K562 (cell line): ENCODE data around the gene LDLRAD3. TPM values are rescaled to one million over a fixed set of nuclear protein-coding genes. Genes with fewer than 3 reads are reported as not detected.

Experiments
- FOXJ3 ChIP-seq: sonication (generic); formaldehyde crosslinking; IDR thresholded peaks from 2 replicates; pipeline ENCODE4 v1.4.0; 2020; ENCODE audit warnings: mild to moderate bottlenecking, missing genetic modification reagents
- FOXP1 ChIP-seq: sonication (generic); formaldehyde crosslinking; IDR thresholded peaks from 2 replicates; pipeline ENCODE4 v1.8.0; 2022; ENCODE audit warnings: mild to moderate bottlenecking, missing genetic modification reagents
- GATA2 ChIP-seq: sonication (generic); formaldehyde crosslinking; IDR thresholded peaks from 2 replicates; pipeline ENCODE4 v1.4.0; 2020; ENCODE audit warnings: mild to moderate bottlenecking, missing genetic modification reagents
- GTF2F1 ChIP-seq: IDR thresholded peaks from 2 replicates; pipeline ENCODE4 v1.6.1; 2011; ENCODE audit warnings: low read depth, low read length, improper control_type of control experiment
- HNRNPLL ChIP-seq: fragments of 200-400 bp; formaldehyde crosslinking; IDR thresholded peaks from 2 replicates; pipeline ENCODE4 v1.6.1; 2017; ENCODE audit warnings: low read length, low read depth, mild to moderate bottlenecking; ENCODE audit not compliant: poor library complexity, severe bottlenecking
- KAT7 ChIP-seq: sonication (generic); formaldehyde crosslinking; IDR thresholded peaks from 2 replicates; pipeline ENCODE4 v1.8.0; 2022; ENCODE audit warnings: missing genetic modification reagents, mild to moderate bottlenecking, borderline replicate concordance
- KDM5B ChIP-seq: fragments of 200-600 bp; sonication (generic); IDR thresholded peaks from 2 replicates; pipeline ENCODE4 v1.6.1; 2012; ENCODE audit warnings: low read depth, mild to moderate bottlenecking, moderate library complexity, low read length, control low read depth, inconsistent platforms; ENCODE audit not compliant: insufficient replicate concordance
- MCM7 ChIP-seq, 2 experiments: fragments of 450-650 bp; IDR thresholded peaks; 2 replicates each; pipeline ENCODE4 v1.6.1; 2016 to 2018
- MED1 ChIP-seq: sonication (generic); formaldehyde crosslinking; IDR thresholded peaks from 2 replicates; pipeline ENCODE4 v1.8.1; 2023; ENCODE audit warnings: missing genetic modification reagents, borderline replicate concordance
- NFE2 ChIP-seq: IDR thresholded peaks from 2 replicates; pipeline ENCODE4 v1.6.1; 2014; ENCODE audit warnings: antibody characterized with exemption, low read depth
- PCBP1 ChIP-seq: fragments of 200-400 bp; formaldehyde crosslinking; IDR thresholded peaks from 2 replicates; pipeline ENCODE4 v1.6.1; 2018; ENCODE audit warnings: mild to moderate bottlenecking, low read depth, low read length; ENCODE audit not compliant: poor library complexity, severe bottlenecking
- PHF21A ChIP-seq: fragments of 450-650 bp; IDR thresholded peaks from 2 replicates; pipeline ENCODE4 v1.6.1; 2017; ENCODE audit warnings: low read depth, borderline replicate concordance
- POLR2G ChIP-seq: fragments of 200-400 bp; formaldehyde crosslinking; IDR thresholded peaks from 2 replicates; pipeline ENCODE4 v1.6.1; 2017; ENCODE audit warnings: low read depth, mild to moderate bottlenecking, antibody characterized with exemption, low read length, moderate library complexity
- SAFB ChIP-seq: fragments of 200-400 bp; formaldehyde crosslinking; IDR thresholded peaks from 2 replicates; pipeline ENCODE4 v1.6.1; 2017; ENCODE audit warnings: low read depth, low read length, borderline replicate concordance
- SIN3B ChIP-seq: fragments of 450-650 bp; IDR thresholded peaks from 2 replicates; pipeline ENCODE4 v1.6.1; 2017; ENCODE audit warnings: low read depth, mild to moderate bottlenecking, moderate library complexity
- SMARCB1 ChIP-seq: IDR thresholded peaks from 2 replicates; pipeline ENCODE4 v1.6.1; 2011; ENCODE audit warnings: improper control_type of control experiment, low read depth; ENCODE audit not compliant: insufficient read length
- SP1 ChIP-seq: sonication (generic); formaldehyde crosslinking; IDR thresholded peaks from 2 replicates; pipeline ENCODE4 v1.8.1; 2022; ENCODE audit warnings: mild to moderate bottlenecking, missing genetic modification reagents
- ZNF165 ChIP-seq: fragments of 250-450 bp; sonication (Bioruptor Pico); IDR thresholded peaks from 2 replicates; pipeline ENCODE4 v1.4.0; 2020; ENCODE audit warnings: borderline replicate concordance
- ZNF707 ChIP-seq: fragments of 250-450 bp; sonication (Bioruptor Pico); conservative IDR thresholded peaks from 2 replicates; pipeline ENCODE4 v1.8.0; 2022; ENCODE audit warnings: inconsistent platforms, mild to moderate bottlenecking, moderate library complexity
- ZNF785 ChIP-seq: fragments of 250-450 bp; sonication (Bioruptor Pico); IDR thresholded peaks from 2 replicates; pipeline ENCODE4 v1.4.0; 2020; ENCODE audit warnings: mild to moderate bottlenecking
- polyA plus RNA-seq, 8 experiments: library from polyadenylated mRNA; depleted of rRNA in 4 of 8; stranded (reverse) in 5 of 8; unstranded in 3 of 8; fragments of >200 nt; fragmentation: Nextera tagmentation in 2 of 8; fragmentation: Illumina TruSeq in 1 of 8; extraction: Ambion mirVana in 2 of 8; extraction: Trizol in 1 of 8; gene quantifications; 2 replicates each; pipeline versions ENCODE4 v1.2.1 to v1.2.3, GENCODE V29; 2011 to 2014; ENCODE audit warnings: inconsistent platforms in 1 of 8, missing spikeins in 1 of 8
- total RNA-seq, 7 experiments: library from RNA; depleted of rRNA in 6 of 7; stranded (reverse); fragments of >200 nt in 6 of 7; fragmentation: Illumina TruSeq in 2 of 7; extraction: Trizol in 2 of 7; gene quantifications; 2 replicates each; pipeline versions ENCODE4 v1.2.1 to v1.2.3, GENCODE V29; 2011 to 2021; ENCODE audit warnings: low replicate concordance in 1 of 7
- TF ChIP-seq, protein P1 (sequence below): IDR thresholded peaks from 3 replicates; pipeline ENCODE4 v1.6.1; 2011; ENCODE audit warnings: borderline replicate concordance, mild to moderate bottlenecking; ENCODE audit not compliant: insufficient read length, insufficient read depth
- TF ChIP-seq, protein P2 (sequence below): fragments of 450-650 bp; formaldehyde crosslinking; IDR thresholded peaks from 2 replicates; pipeline ENCODE4 v1.4.0; 2022; ENCODE audit warnings: missing genetic modification characterization
- TF ChIP-seq, protein P3 (sequence below): fragments of 450-650 bp; IDR thresholded peaks from one replicate; pipeline ENCODE4 v1.6.1; 2018; ENCODE audit warnings: mild to moderate bottlenecking, moderate library complexity; ENCODE audit not compliant: partially characterized antibody

Gene LDLRAD3
- total and polyA plus RNA-seq, 9 of the 15 experiments (the other 6 are each of a cell fraction or from before 2014, with no cell fraction given), result 0.73 to 7.2 (median 3.5) TPM

DNA sequence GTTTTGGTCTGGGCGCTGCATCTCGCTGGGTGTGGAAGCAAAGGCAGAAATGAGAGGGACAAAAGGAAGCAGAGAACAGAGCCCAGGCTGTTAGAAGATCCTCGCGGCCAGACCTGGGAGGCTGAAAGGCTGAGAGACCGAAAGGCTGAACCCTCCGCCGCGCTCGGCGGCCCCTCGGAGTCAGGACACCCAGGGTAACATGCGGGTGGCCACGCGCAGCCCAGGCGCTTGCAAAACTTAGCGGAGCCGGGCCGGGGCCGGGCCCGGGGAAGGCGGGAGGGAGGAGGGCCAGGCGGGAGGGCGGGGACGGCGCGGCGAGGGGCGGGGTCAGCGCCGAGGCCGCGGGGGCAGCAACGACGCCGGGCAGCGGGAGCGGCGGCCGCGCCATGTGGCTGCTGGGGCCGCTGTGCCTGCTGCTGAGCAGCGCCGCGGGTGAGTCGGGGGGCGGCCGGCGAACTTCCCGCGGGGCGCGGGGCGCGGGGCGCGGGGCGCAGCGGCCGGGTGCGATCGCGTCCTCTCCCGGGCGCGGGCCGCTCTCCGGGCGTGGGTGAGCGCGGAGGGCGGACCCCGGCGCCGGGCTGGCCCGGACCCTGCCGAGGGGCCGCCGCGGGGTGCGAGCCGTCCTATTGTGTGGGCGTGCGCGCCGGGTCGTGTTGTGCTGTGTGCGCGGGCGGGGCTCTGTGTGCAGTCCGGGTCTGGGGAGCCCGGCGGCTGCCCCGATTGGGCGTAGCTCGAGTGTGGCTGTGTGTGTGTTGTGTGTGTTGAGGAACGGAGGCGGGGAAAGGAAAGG, at the start of gene LDLRAD3 (continued):
- no peak for TF ChIP-seq SMARCB1
- TF ChIP-seq KDM5B, result no peak
- TF ChIP-seq KAT7 (CRISPR knock-in tag), result no peak
- TF ChIP-seq PHF21A, result peak; percentile 62; the same call in 1 of the 2 replicates
- TF ChIP-seq ZNF165 (CRISPR knock-in tag), result no peak
- no peak for TF ChIP-seq FOXP1 (CRISPR knock-in tag)
- no peak for TF ChIP-seq FOXJ3 (CRISPR knock-in tag)
- no peak for TF ChIP-seq MCM7 (IDR thresholded peaks at IDR 0.05)
- TF ChIP-seq POLR2G, result peak; percentile 51; the same call in 1 of the 2 replicates
- no peak for TF ChIP-seq HNRNPLL
- TF ChIP-seq, protein P1, sequence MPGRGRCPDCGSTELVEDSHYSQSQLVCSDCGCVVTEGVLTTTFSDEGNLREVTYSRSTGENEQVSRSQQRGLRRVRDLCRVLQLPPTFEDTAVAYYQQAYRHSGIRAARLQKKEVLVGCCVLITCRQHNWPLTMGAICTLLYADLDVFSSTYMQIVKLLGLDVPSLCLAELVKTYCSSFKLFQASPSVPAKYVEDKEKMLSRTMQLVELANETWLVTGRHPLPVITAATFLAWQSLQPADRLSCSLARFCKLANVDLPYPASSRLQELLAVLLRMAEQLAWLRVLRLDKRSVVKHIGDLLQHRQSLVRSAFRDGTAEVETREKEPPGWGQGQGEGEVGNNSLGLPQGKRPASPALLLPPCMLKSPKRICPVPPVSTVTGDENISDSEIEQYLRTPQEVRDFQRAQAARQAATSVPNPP, result no peak
- TF ChIP-seq SP1 (CRISPR knock-in tag), result no peak
- no peak for TF ChIP-seq PCBP1
- no peak for TF ChIP-seq GTF2F1
- TF ChIP-seq MED1 (CRISPR knock-in tag), result no peak
- no peak for TF ChIP-seq GATA2 (CRISPR knock-in tag)
- no peak for TF ChIP-seq NFE2
- no peak for TF ChIP-seq SAFB
- TF ChIP-seq, protein P2, sequence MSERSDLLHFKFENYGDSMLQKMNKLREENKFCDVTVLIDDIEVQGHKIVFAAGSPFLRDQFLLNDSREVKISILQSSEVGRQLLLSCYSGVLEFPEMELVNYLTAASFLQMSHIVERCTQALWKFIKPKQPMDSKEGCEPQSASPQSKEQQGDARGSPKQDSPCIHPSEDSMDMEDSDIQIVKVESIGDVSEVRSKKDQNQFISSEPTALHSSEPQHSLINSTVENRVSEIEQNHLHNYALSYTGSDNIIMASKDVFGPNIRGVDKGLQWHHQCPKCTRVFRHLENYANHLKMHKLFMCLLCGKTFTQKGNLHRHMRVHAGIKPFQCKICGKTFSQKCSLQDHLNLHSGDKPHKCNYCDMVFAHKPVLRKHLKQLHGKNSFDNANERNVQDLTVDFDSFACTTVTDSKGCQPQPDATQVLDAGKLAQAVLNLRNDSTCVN, result no peak
- TF ChIP-seq SIN3B, result no peak; the same call in 1 of the 2 replicates
- no peak for TF ChIP-seq ZNF785 (CRISPR knock-in tag)
- TF ChIP-seq, protein P3, sequence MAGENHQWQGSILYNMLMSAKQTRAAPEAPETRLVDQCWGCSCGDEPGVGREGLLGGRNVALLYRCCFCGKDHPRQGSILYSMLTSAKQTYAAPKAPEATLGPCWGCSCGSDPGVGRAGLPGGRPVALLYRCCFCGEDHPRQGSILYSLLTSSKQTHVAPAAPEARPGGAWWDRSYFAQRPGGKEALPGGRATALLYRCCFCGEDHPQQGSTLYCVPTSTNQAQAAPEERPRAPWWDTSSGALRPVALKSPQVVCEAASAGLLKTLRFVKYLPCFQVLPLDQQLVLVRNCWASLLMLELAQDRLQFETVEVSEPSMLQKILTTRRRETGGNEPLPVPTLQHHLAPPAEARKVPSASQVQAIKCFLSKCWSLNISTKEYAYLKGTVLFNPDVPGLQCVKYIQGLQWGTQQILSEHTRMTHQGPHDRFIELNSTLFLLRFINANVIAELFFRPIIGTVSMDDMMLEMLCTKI, result no peak
- TF ChIP-seq ZNF707 (CRISPR knock-in tag), result no peak
